Activated CD4-positive, alpha-beta T cell treated with anti-CD3 and anti-CD28 coated beads for 24 hours (primary cell): ENCODE results near the gene CIT.
"Not testable (repeated sequence)": the region's sequence is repeated elsewhere in the genome, so short reads cannot be mapped to it uniquely, and the experiment has no call there.

Experiments
- DNase-seq, 2 donors: peaks; one replicate each; pipeline ENCODE4 v3.0.0-alpha.2; 2020; ENCODE audit warnings: low read depth in 2 of 2

The CIT gene

GRCh38 chr12:119679081-119679480, 198.0 kb downstream of the CIT start:
- DNase-seq = no peak

- no peak for DNase-seq
Measured at GRCh38 chr12:119678459-119678858, 198.7 kb downstream of the CIT start.

GRCh38 chr12:119676573-119676972, 200.5 kb downstream of the CIT start:
- no peak for DNase-seq

- DNase-seq = no peak
Measured at GRCh38 chr12:119676022-119676421, 201.1 kb downstream of the CIT start.

GRCh38 chr12:119674560-119674959, 202.6 kb downstream of the CIT start:
- no peak for DNase-seq

- no peak for DNase-seq
Measured at GRCh38 chr12:119673634-119674033, 203.5 kb downstream of the CIT start.

- DNase-seq = no peak
Measured at GRCh38 chr12:119672194-119672593, 204.9 kb downstream of the CIT start.

- no peak for DNase-seq
Measured at GRCh38 chr12:119671070-119671469, 206.1 kb downstream of the CIT start.

GRCh38 chr12:119669744-119670472, 207.2 kb downstream of the CIT start:
- DNase-seq = no peak

GRCh38 chr12:119668324-119668841, 208.7 kb downstream of the CIT start:
- DNase-seq = no peak

GRCh38 chr12:119667577-119668323, 209.4 kb downstream of the CIT start, which contains the start of gene PRKAB1:
TSS of gene PRKAB1 (plus strand) at chr12:119668133. CDS start at chr12:119668245, 112 bp downstream.
- peak; percentile 88 to 89 for DNase-seq

- no peak for DNase-seq
Measured at GRCh38 chr12:119666900-119667576, 210.1 kb downstream of the CIT start.

GRCh38 chr12:119666226-119666795, 210.8 kb downstream of the CIT start:
- no peak for DNase-seq

- DNase-seq = no peak
Measured at GRCh38 chr12:119665164-119665929, 211.8 kb downstream of the CIT start.

- no peak for DNase-seq
Measured at GRCh38 chr12:119664642-119665041, 212.5 kb downstream of the CIT start.

- no peak for DNase-seq
Measured at GRCh38 chr12:119661882-119662281, 215.2 kb downstream of the CIT start.

GRCh38 chr12:119660076-119660475, 217.0 kb downstream of the CIT start:
- no peak for DNase-seq

- peak in 1 of 2 donors; percentile 25 for DNase-seq
Measured at GRCh38 chr12:119659289-119659897, 217.7 kb downstream of the CIT start.

GRCh38 chr12:119658166-119658565, 219.0 kb downstream of the CIT start:
- DNase-seq = not testable (repeated sequence)

- DNase-seq = not testable (repeated sequence)
Measured at GRCh38 chr12:119657001-119657400, 220.1 kb downstream of the CIT start.

GRCh38 chr12:119652665-119653064, 224.5 kb downstream of the CIT start:
- DNase-seq = no peak
